Hematopoietic multipotent progenitor cell (in vitro differentiated cells): ENCODE measurements around the gene SPATA3. TPM values are rescaled to one million over a fixed set of nuclear protein-coding genes. Genes with fewer than 3 reads are reported as not detected.
"Not testable (repeated sequence)": the region's sequence is repeated elsewhere in the genome, so short reads cannot be mapped to it uniquely, and the experiment has no call there.

ENCODE experiments used
- DNase-seq, 3 donors: peaks; one replicate each; pipeline ENCODE4 v3.0.0-alpha.2; 2011 to 2015; ENCODE audit warnings: low read depth in 2 of 3, low spot score in 2 of 3
- total RNA-seq: library from RNA; depleted of rRNA; stranded (reverse); fragments of >200 nt; gene quantifications from one replicate; pipeline ENCODE4 v1.2.3, GENCODE V29; 2012

Gene SPATA3
- total RNA-seq, 1 donor: not detected

- no peak for DNase-seq
Observed at GRCh38 chr2:230991598-230991997, 4.3 kb upstream of the SPATA3 start.

- DNase-seq: no peak
Observed at GRCh38 chr2:230996661-230997060, 740 bp downstream of the SPATA3 start.

GRCh38 chr2:230998882-230999281, 3.0 kb downstream of the SPATA3 start:
- no peak for DNase-seq

GRCh38 chr2:230999477-230999876, 3.6 kb downstream of the SPATA3 start:
- DNase-seq: no peak

GRCh38 chr2:231000211-231000904, 4.4 kb downstream of the SPATA3 start:
- DNase-seq: peak in 2 of 3 donors; percentile 44

GRCh38 chr2:231001036-231001435, 5.1 kb downstream of the SPATA3 start:
- no peak for DNase-seq

- DNase-seq: no peak
Observed at GRCh38 chr2:231001921-231002320, 6.0 kb downstream of the SPATA3 start.

GRCh38 chr2:231002641-231003040, 6.7 kb downstream of the SPATA3 start:
- DNase-seq: no peak

- DNase-seq: no peak
Observed at GRCh38 chr2:231003186-231003585, 7.3 kb downstream of the SPATA3 start.

GRCh38 chr2:231004930-231005329, 9.0 kb downstream of the SPATA3 start:
- DNase-seq: not testable (repeated sequence)

GRCh38 chr2:231007286-231008098, 11.6 kb downstream of the SPATA3 start:
- no peak for DNase-seq

GRCh38 chr2:231008131-231008530, 12.2 kb downstream of the SPATA3 start:
- DNase-seq: no peak

- no peak for DNase-seq
Observed at GRCh38 chr2:231009236-231009919, 13.5 kb downstream of the SPATA3 start.

GRCh38 chr2:231010201-231010730, 14.3 kb downstream of the SPATA3 start:
- DNase-seq: no peak

GRCh38 chr2:231011526-231011925, 15.6 kb downstream of the SPATA3 start:
- DNase-seq: no peak

- DNase-seq: no peak
Observed at GRCh38 chr2:231012463-231012862, 16.5 kb downstream of the SPATA3 start.

GRCh38 chr2:231013820-231014219, 17.9 kb downstream of the SPATA3 start:
- DNase-seq: no peak

- DNase-seq: no peak
Observed at GRCh38 chr2:231015478-231015877, 19.6 kb downstream of the SPATA3 start.

GRCh38 chr2:231015926-231016325, 20.0 kb downstream of the SPATA3 start:
- no peak for DNase-seq

- DNase-seq: no peak
Observed at GRCh38 chr2:231016566-231017230, 20.8 kb downstream of the SPATA3 start.

- DNase-seq: peak in 2 of 3 donors; percentile 52 to 64
Observed at GRCh38 chr2:231017231-231017598, 21.3 kb downstream of the SPATA3 start.
